NCI-H345 treated with DMSO at 0.1 percent for 48 hours (cell line): Measurements from ENCODE around the gene NAALADL2.
"Not testable (repeated sequence)": the region's sequence is repeated elsewhere in the genome, so short reads cannot be mapped to it uniquely, and the experiment has no call there.

Experiments used
- DNase-seq: peaks from one replicate; lab custom pipeline; 2025; ENCODE audit not compliant: unreplicated experiment; lab: John Stamatoyannopoulos, UW

Gene NAALADL2

DNA sequence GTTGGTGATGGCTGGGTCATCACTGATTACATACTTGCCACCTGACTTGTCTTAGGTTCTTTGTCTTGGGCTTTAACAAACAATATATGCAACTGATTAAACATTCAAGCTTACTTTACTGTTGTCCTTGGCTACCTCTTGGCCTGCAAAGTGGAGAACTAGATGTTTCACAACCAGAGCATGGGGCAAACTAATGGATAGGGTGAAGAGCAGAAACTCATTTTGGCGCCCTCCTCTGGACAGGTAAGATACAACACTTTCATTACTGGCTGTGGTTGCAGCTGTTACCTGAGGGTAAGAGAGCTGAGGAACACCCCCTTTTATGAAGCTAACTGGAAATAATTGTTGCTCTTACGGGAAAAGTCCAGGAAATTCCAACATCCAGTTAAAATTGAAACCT lies 262.1 kb downstream of the NAALADL2 start:
- DNase-seq = no peak

DNA sequence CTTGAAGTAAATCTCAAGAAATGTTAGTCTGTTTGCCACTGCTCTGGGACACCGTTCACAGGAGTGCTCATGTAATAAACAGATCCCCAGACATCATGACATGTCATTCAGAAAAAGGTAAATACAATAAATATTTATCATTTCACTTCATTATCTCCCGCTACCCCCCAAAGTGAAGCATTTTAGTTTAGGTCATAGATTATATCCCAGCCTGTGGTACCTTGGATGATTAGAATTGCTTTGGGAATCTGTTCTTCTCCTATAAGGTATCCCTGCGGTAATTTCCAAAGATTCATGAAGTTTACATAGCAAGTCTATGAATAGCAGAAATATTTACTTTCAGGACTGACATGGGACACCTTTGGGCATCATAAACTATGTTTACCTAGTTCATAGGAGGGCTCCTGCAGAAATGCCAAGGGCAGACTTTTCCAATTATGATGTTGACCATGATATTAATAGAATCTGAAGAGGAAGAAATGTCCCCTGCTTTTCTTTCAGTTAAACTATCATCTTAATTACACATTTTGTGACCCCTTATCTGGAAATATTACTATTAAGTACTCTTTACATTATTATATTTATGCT lies 268.0 kb downstream of the NAALADL2 start:
- DNase-seq = no peak

DNA sequence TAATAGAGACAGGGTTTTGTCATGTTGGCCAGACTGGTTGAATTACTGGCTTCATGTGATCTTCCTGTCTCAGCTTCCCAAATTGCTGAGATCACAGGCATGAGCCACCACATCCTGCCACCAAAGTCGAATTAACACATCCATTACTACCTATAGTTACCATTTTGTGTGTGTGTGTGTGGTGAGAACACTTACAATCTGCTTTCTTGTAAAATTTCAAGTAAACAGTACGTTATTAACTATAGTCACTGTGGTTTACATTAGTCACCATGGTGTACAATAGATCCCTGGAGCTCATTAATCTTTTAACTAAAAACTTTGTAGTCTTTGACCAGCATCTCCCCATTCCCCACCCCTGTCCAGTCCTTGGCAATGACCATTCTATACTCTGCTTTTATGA lies 270.0 kb downstream of the NAALADL2 start:
- DNase-seq = no peak

DNA sequence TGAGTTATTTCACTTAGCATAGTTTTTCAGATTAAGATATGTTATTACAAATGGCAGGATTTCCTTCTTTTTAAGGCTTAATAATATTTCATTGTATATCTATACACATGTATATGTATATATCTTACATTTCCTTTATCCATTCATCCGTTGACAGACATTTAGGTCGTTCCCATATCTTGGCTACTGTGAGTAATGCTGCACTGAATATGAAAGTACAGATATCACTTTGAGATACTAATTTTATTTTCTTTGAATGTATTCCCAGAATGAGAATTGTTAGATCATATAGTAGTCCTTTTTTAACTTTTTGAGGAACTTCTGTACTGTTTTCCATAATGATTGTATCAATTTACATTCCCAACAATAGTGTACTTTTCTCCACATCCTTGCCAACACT lies 270.4 kb downstream of the NAALADL2 start:
- no peak for DNase-seq

DNA sequence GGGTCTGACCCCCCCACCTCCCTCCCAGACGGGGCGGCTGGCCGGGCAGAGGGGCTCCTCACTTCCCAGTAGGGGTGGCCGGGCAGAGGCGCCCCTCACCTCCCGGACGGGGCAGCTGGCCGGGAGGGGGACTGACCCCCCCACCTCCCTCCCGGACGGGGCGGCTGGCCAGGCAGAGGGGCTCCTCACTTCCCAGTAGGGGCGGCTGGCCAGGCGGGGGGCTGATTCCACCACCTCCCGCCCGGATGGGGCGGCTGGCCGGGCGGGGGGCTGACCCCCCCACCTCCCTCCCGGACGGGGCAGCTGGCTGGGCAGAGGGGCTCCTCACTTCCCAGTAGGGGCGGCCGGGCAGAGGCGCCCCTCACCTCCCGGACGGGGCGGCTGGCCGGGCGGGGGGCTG lies 272.7 kb downstream of the NAALADL2 start:
- DNase-seq = not testable (repeated sequence)

DNA sequence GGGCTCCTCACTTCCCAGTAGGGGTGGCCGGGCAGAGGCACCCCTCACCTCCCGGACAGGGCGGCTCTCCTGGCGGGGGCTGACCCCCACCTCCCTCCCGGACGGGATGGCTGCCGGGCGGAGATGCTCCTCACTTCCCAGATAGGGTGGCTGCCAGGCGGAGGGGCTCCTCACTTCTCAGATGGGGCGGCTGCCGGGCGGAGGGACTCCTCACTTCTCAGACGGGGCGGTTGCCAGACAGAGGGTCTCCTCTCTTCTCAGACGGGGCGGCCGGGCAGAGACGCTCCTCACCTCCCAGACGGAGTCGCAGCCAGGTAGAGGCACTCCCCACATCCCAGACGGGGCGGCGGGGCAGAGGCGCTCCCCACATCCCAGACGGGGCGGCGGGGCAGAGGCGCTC lies 273.6 kb downstream of the NAALADL2 start:
- DNase-seq = not testable (repeated sequence)

DNA sequence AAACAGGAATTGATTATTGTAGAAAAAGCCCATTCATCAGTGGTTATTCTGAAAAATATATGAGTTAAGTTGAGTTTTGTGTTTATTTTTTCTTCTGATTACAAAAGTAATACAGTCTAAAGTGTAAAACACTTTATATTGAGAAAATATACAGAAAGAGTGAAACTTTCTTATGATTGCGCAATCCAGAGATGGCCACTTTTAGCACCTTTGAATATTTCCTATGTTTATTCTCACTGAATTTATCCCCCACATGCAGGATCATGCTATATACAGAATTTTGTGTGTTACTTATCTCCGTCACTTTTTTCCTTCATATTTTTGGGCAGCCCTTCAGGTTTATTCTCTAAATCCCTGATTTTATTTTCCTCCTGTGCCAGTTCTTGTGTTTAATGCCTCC lies 285.2 kb downstream of the NAALADL2 start:
- DNase-seq = no peak

DNA sequence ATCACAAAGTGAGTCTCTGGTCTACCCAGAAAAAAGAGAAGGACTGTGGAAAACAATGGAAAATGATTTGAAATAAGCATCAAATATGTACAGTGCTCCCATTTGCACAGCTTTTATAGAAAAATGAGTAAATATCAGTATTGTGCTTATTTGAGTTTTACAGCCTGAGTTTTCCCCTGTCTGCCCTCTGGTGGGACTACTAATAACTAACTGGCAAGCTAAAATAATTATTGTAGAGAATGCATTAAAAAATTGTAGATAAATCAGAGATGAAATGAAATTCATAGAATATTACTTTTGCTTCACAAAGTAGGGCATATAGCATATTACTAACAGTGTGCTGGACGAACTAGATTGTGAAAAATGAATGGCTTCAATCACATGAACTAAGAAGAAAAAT lies 287.1 kb downstream of the NAALADL2 start:
- no peak for DNase-seq

DNA sequence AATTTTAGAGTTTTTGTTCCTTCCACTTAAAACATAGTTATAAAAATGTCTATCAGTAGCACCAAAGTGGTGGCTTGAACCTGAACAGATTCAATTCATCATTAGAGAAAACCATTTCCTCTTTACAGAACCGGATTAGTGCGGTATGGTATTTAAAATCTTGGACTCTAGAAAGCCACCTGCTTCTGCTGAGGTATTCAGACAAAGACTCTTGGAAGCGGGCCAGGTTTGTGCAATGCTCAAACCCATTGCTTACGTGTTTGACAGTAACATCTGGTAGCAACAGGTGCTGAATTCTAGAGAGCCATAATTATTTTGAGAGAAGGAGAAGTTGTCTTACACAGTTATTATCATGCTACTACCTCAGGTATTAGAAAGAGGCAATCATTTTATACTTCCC lies 290.5 kb downstream of the NAALADL2 start:
- peak; percentile 95 for DNase-seq

DNA sequence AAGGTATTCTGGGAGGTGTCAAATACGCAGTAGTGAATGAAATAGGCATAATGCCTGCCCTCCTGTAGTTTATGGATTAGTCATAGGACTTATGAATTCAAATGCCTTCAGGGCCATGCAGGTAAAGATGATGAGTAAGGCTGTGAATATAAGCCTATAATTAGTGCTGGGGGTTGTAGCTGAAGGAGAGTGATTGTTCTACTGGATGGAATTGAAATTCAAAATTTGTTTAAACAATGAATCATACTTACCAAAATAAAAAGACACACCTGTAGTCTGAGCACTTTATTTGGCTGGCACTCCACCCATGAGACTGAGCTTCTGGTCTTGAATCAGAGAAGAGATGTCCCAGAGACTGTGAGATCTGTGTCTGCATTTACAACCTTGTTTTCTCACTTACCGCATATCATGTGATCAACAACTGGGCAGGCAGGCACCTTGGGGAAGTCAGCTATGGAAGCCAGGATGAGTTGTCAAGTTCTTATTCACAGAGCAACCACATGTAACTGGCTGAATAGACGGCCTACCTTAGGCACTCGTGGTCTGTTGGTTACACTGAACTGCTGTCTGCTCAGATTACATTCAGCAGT lies 291.8 kb downstream of the NAALADL2 start:
- DNase-seq = peak; percentile 88

DNA sequence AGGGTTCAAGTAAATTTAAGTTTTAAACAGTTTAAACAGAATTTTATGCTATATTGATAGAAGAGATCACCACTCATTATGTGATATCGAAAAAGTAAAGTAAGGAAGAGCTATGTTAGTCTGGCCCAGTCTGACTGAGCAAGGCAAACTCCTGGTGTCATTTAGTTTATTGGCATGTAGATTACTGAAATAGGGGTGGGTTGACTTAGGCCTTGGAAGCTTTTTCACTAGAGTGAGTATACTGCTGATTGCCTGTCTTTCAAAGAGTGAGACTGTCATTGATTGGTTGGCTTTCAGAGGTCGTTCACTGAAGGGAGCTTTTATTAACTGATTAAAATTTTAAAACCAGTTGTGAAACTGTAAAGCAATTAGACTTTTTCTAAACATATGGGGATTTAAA lies 294.5 kb downstream of the NAALADL2 start:
- DNase-seq = no peak

DNA sequence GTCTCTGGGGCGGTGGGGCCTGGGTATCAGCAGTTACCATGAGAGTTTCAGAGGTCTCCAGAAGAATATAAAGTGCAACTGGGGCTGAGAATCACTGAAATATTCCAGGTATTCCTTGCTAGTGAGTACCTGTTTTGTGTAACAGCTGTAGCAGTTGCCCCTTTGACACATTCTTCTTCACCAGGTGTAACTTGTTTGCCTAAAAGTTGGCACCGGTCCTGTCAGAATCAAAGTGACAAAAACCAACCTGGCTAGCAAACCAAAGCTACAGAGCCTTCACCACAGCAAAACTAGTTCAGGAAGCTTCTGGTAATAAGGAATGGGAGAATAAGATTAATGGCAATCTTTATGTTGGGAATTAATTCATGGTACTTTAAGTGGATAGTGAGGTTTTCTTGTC lies 296.0 kb downstream of the NAALADL2 start:
- DNase-seq = no peak

DNA sequence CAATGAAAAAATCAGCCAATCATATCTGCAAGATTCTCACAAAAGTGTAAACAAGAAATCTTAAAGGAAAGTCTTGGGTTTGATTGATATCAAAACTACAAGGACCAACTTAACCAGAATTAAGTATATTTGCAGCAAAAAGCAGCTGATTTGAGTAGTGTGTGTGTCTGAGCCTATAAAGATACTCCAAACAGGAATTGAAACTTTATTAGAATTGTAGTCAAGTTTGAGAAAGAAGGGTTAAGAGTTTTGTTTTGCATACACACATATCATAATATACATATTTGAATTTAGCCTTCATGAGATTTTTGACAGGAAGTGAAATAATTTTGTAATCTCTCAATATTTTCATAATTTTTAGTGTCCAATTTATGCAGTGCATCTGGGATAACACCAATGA lies 300.1 kb downstream of the NAALADL2 start:
- DNase-seq = no peak

DNA sequence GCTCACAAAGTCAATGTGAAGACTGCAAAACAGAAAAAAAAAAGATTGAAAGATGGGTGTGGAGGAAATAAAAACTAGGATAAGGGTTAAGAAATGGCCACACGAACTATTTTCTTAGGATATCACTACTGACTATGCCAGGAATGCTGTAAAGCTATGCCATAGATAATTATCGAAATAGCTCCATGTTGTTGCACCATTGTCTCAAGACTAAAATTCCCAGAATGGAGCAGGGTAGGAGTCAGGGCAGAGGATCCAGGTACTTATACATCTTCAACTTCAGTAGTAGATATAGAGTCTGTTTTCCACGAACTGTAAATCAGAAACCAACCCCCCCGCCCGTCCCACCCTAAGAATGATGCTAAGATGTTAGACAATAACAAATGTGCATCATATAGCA lies 302.2 kb downstream of the NAALADL2 start:
- DNase-seq = no peak

DNA sequence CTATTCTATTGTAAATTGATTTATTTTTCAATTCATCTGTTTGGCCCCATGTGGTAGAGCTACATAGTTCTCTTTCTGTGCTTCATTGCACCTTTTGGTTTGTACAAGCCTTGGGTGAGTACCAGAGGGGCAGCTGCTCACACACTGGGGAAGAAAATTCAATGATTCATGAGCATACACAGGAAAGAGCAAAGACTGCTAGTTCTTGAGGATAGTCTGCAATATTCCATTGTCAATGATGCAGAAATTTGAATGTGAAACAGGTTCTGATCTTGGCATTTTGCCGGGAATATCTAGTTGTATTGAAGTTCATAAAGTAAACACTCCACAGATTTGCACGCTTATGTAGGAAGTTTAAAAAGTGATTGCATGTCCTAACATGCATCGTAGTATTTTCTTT lies 304.6 kb downstream of the NAALADL2 start:
- DNase-seq = peak; percentile 92

DNA sequence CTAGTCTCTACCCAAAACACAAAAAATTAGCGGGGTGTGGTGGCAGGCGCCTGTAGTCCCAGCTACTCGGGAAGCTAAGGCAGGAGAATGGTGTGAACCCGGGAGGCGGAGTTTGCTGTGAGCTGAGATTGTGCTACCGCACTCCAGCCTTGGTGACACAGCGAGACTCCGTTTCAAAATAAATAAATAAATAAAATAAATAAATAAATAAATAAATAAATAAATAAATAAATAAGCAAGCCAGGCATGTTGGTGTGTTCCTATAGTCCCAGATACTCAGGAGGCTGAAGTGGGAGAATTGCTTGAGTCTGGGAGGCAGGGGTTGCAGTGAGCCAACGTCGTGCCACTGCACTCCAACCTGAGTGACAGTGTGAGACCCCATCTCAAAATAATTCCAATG lies 314.0 kb downstream of the NAALADL2 start:
- not testable (repeated sequence) for DNase-seq

DNA sequence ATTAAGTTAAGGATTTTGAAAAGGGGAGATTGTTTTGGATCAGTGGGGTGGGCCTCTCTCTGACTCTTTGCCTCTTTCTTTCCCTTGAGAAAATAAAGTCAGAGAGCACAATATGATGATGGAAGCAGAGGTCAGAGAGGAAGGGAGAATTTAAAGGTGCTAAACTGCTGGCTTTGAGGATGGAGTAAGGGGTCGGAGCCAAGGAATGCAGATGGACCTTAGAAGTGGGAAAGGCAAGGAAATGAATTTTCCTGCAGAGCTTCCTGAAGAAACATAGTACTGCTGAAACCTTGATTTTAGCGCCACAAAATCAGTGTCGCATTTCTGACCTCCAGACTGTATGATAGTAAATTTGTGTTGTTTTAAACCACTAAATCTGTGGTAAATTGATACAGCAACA lies 317.4 kb downstream of the NAALADL2 start:
- no peak for DNase-seq

DNA sequence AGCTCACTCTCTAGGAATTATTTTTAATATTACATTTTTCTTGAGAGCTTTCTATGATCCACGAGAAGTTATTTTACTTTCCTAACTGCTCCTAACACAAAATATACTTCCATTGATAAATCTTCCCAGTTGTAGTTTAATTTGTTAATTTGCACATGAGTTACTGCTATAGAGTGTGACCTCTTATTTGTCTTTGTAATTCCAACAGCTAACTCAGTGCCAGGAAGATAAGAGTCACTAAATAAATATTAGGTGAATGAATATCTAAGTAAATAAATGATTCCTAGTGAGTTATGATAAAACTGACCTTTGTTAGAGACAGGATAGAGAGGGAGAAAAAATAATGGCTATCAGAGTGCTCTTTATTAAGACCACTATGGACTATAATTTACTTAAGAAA lies 319.9 kb downstream of the NAALADL2 start:
- no peak for DNase-seq

DNA sequence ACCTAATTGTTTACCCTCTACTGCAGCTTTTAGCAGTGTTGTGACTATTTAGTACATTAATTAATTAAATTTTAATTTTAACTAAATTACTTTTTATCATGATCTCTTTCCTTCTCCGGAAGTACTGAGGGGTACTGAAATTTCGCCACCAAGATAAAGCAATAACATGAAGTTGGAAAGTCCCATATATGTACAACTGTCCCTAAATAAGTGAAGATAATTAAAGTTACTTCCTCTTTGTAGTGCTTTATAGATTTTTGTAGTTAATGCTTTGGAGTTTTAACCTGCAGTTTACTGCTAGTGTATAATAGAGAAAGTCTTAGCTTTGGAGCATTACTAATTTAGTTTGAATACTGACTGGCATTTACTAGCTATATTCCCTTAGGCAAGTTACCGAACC lies 325.3 kb downstream of the NAALADL2 start:
- no peak for DNase-seq

DNA sequence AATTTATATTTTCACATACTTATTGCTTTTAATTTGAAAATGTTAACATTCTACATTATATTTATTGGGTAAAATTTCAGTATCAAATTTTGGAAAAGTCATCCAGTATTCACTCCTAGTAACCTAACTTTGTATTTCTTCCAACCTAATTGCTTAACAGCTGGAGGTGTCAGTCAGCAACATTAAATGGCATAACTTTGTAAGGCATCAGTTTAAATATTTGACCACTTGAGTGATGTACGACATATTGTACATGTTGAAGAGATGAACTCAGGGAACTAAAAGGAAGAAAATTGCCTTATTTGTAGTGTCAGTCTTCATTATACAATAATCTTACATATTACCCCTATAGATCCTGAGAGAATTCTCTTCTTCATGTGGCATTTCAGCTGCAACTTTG lies 326.8 kb downstream of the NAALADL2 start:
- no peak for DNase-seq

DNA sequence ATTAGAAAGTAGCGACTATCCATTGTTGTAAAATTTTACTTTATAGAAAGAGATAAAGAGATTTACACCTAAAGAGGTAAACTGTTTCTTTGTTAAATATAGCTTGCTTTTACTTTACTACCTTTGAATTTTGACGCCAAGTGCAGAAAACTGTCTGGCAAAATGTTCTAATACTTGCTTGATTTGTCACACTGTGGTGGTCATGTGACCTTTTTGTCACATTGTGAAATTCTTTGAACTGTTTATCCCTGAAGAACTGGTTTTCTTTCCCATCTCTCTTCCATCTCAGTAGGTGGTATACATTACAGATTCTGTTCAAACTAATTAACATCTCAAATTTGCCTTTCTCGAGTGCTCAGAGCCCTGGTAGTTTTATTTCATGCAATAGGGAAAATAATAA lies 327.4 kb downstream of the NAALADL2 start:
- no peak for DNase-seq

DNA sequence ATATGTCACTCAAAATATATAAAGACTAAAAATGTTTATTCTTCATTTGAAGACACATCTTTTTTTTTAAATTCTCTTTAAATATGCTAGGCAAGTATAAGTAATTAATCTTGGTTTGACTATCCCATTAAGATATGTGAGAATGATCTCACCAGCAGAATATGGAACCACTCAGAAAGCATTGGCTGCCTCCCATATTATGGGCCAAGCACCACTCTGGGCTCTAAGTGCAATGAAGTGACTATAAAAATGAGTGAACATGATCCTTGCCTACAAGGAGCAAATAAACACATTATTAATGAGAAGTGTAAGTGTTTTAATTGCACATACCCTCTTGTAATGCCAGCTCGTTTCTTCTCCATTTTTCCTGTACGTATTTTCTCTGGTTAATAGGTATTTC lies 328.5 kb downstream of the NAALADL2 start:
- no peak for DNase-seq

DNA sequence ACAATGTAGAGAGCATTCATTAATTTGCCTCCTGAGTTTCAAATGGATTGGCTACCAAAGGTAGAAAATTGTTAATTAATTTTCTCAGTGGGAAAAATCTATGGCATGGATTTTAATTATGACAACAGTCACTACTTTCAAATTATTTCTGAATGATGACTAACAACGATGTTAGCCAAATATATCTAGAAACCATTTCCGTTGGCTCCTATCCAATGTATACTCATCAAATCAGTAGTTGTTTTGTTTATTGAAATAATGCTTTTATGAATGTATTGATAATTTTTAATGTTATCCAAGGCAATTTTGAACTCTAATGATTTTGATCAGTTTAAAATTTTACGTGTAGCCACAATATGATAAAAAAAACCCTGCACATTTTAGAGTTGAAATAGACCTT lies 333.4 kb downstream of the NAALADL2 start:
- no peak for DNase-seq
